Gastrocnemius medialis (tissue), 4 donors: Measurements from ENCODE around the gene COA4. TPM values are rescaled to one million over a fixed set of nuclear protein-coding genes. Genes with fewer than 3 reads are reported as not detected.
"Not testable (repeated sequence)": the region's sequence is repeated elsewhere in the genome, so short reads cannot be mapped to it uniquely, and the experiment has no call there.

Source experiments
- ATAC-seq, 2 donors: fragments of 150-250 bp; one replicate each; pipeline ENCODE4 v1.9.1; 2016
- DNase-seq, 2 donors: peaks; one replicate each; pipeline ENCODE4 v3.0.0-alpha.2; 2019
- H3K27ac ChIP-seq, 4 donors: fragments of 200-600 bp; sonication (generic); 1 replicate in 1 of 4; 2 replicates in 3 of 4; pipeline ENCODE4 v1.5.1; 2016 to 2018; ENCODE audit warnings: mild to moderate bottlenecking in 2 of 4, moderate library complexity in 1 of 4
- H3K27me3 ChIP-seq, 3 donors: fragments of 200-600 bp; sonication (generic) in 2 of 3; 1 replicate in 1 of 3; 2 replicates in 2 of 3; pipeline versions ENCODE4 v1.5.1 to v1.6.0; 2016 to 2019; ENCODE audit warnings: mild to moderate bottlenecking in 1 of 3, moderate library complexity in 1 of 3
- H3K36me3 ChIP-seq, 2 donors: fragments of 200-600 bp; sonication (generic) in 1 of 2; one replicate each; pipeline ENCODE4 v1.5.1; 2017 to 2018
- H3K4me1 ChIP-seq, 2 donors: fragments of 200-600 bp; sonication (generic) in 1 of 2; one replicate each; pipeline ENCODE4 v1.5.1; 2016 to 2017; ENCODE audit warnings: mild to moderate bottlenecking in 2 of 2
- H3K4me3 ChIP-seq, 4 donors: fragments of 200-600 bp; sonication (generic) in 3 of 4; 1 replicate in 1 of 4; 2 replicates in 3 of 4; pipeline ENCODE4 v1.5.1; 2016 to 2019; ENCODE audit warnings: mild to moderate bottlenecking in 2 of 4
- H3K9me3 ChIP-seq, 3 donors: fragments of 200-600 bp; sonication (generic) in 2 of 3; 1 replicate in 1 of 3; 2 replicates in 2 of 3; pipeline ENCODE4 v1.5.1; 2016 to 2019
- CTCF ChIP-seq, 5 experiments: fragments of 450-650 bp in 3 of 5; fragments of 200-600 bp in 2 of 5; sonication (generic) in 2 of 5; IDR thresholded peaks in 4 of 5; conservative IDR thresholded peaks in 1 of 5; 1 replicate in 4 of 5; 2 replicates in 1 of 5; pipeline ENCODE4 v1.5.1; 2016 to 2019; ENCODE audit warnings: antibody characterized with exemption in 5 of 5, mild to moderate bottlenecking in 3 of 5, moderate library complexity in 3 of 5
- POLR2A ChIP-seq, 2 donors: fragments of 450-650 bp; IDR thresholded peaks; one replicate each; pipeline ENCODE4 v1.6.1; 2017; ENCODE audit warnings: antibody characterized with exemption in 2 of 2, mild to moderate bottlenecking in 2 of 2, moderate library complexity in 2 of 2
- in situ Hi-C, 4 donors: fragments of 200-750 bp; cut with MboI; loops; one replicate each; pipeline versions ENCODE4 v1.15.0 to v1.8.0; 2017; ENCODE audit warnings: low sequenced_read_pairs in 4 of 4
- intact Hi-C: fragments of 100-400 bp; cut with DNase I; formaldehyde crosslinking; loops from one replicate; pipeline ENCODE4 v1.15.1; 2023; ENCODE audit warnings: low total_unique reads
- total RNA-seq, 4 donors: library from RNA; depleted of rRNA; stranded (reverse); fragments of >200 nt; gene quantifications; one replicate each; pipeline versions ENCODE4 v1.1.0 to v1.2.3, GENCODE V29; 2016

The COA4 gene
- total RNA-seq, 4 donors from 2014 or later, result 52.3 to 102 (median 86.2) TPM

- ATAC-seq, result no peak
- Histone ChIP-seq H3K9me3 (no peaks in the 10 kb centered on the region), H3K4me1 (no peaks in the 10 kb centered on the region), H3K27ac (no peak overlapping the region), H3K36me3 (peaks cover 0 to 51% of the 10 kb centered on the region in 2 donors), H3K27me3 (no peaks in the 10 kb centered on the region), H3K4me3 (no peak overlapping the region)
- intact Hi-C loops, result no loop called here
- TF ChIP-seq POLR2A (IDR thresholded peaks at IDR 0.05) (no peak), CTCF (IDR thresholded peaks at IDR 0.05 in 4 of 5, conservative IDR thresholded peaks at IDR 0.05 in 1 of 5) (no peak)
- no peak for DNase-seq
- in situ Hi-C loops, result no loop called here
Observed at GRCh38 chr11:73889536-73889935, 12.9 kb upstream of the COA4 start.

GRCh38 chr11:73889019-73889418 lies 12.4 kb upstream of the COA4 start:
- Histone ChIP-seq H3K27ac (no peak overlapping the region), H3K27me3 (no peaks in the 10 kb centered on the region), H3K9me3 (no peaks in the 10 kb centered on the region), H3K36me3 (peaks cover 0 to 51% of the 10 kb centered on the region in 2 donors), H3K4me1 (no peaks in the 10 kb centered on the region), H3K4me3 (no peak overlapping the region)
- DNase-seq (no peak), ATAC-seq (no peak)
- intact Hi-C loops (no loop called here), in situ Hi-C loops (no loop called here)
- no peak for TF ChIP-seq CTCF (IDR thresholded peaks at IDR 0.05 in 4 of 5, conservative IDR thresholded peaks at IDR 0.05 in 1 of 5)
- no peak for TF ChIP-seq POLR2A (IDR thresholded peaks at IDR 0.05)

- ATAC-seq (no peak), DNase-seq (no peak)
- Histone ChIP-seq H3K36me3 (peaks cover 0 to 54% of the 10 kb centered on the region in 2 donors), H3K27me3 (no peaks in the 10 kb centered on the region), H3K4me1 (no peaks in the 10 kb centered on the region), H3K4me3 (no peak overlapping the region), H3K9me3 (no peaks in the 10 kb centered on the region), H3K27ac (no peak overlapping the region)
- TF ChIP-seq POLR2A (IDR thresholded peaks at IDR 0.05) (no peak), CTCF (IDR thresholded peaks at IDR 0.05 in 4 of 5, conservative IDR thresholded peaks at IDR 0.05 in 1 of 5) (no peak)
- intact Hi-C loops (no loop called here), in situ Hi-C loops (no loop called here)
Observed at GRCh38 chr11:73888244-73888643, 11.6 kb upstream of the COA4 start.

GRCh38 chr11:73883856-73884255 lies 7.2 kb upstream of the COA4 start:
- ATAC-seq, result no peak
- no peak overlapping the region for H3K27ac ChIP-seq
- intact Hi-C loops (no loop called here), in situ Hi-C loops (no loop called here)
- no peak for TF ChIP-seq CTCF (IDR thresholded peaks at IDR 0.05 in 4 of 5, conservative IDR thresholded peaks at IDR 0.05 in 1 of 5)
- no peak for TF ChIP-seq POLR2A (IDR thresholded peaks at IDR 0.05)
- H3K4me3 ChIP-seq, result no peak overlapping the region
- H3K36me3 ChIP-seq, result peaks cover 0 to 20% of the 10 kb centered on the region in 2 donors
- no peak for DNase-seq
- no peaks in the 10 kb centered on the region for H3K9me3 ChIP-seq
- no peaks in the 10 kb centered on the region for H3K27me3 ChIP-seq
- H3K4me1 ChIP-seq, result no peaks in the 10 kb centered on the region

GRCh38 chr11:73880449-73880848 lies 3.8 kb upstream of the COA4 start:
- H3K27me3 ChIP-seq, H3K36me3 ChIP-seq, H3K4me3 ChIP-seq, ATAC-seq, H3K9me3 ChIP-seq, in situ Hi-C loops, intact Hi-C loops: not testable (repeated sequence)
- peak in 1 of 2 donors; percentile 34 for DNase-seq
- Histone ChIP-seq H3K27ac (peak overlapping the region in 1 of 4 donors; percentile 21), H3K4me1 (peaks cover 14 to 18% of the 10 kb centered on the region in 2 donors)
